K562 (cell line): ENCODE measurements around the gene C1orf21. TPM values are rescaled to one million over a fixed set of nuclear protein-coding genes. Genes with fewer than 3 reads are reported as not detected.
A peak's percentile ranks its signal among the peaks of the same experiment; 100 is the strongest.

ENCODE experiments used
- ATAC-seq: fragments of 200-7000 bp; cut with Tn5 transposase; 3 replicates; pipeline ENCODE4 v1.9.1; 2020; ENCODE audit warnings: moderate library complexity
- BruUV-seq: library from RNA; stranded (reverse); fragments of 400-500 nt; replicated peaks from 2 replicates; lab custom pipeline; 2021; lab: Mats Ljungman, UMichigan
- CTCF ChIA-PET: fragments of 300-600 bp; formaldehyde crosslinking; extraction: SDS; loops from one replicate; lab custom pipeline; 2021; ENCODE audit warnings: low intra/inter-chr PET ratio; lab: Yijun Ruan, JAX
- POLR2A ChIA-PET: fragments of 300-600, 350-650 bp; sonication (Branson Sonifier 250); formaldehyde crosslinking; extraction: SDS; loops from one replicate; lab custom pipeline; 2021; ENCODE audit warnings: antibody characterized with exemption, inconsistent platforms; lab: Yijun Ruan, JAX
- DNase-seq, 4 experiments: peaks; one replicate each; pipeline versions ENCODE4 v3.0.0 to v3.0.0-alpha.2; 2011 to 2018; ENCODE audit warnings: low spot score in 3 of 4, mixed read lengths in 3 of 4; ENCODE audit errors: extremely low read depth in 1 of 4
- FAIRE-seq: peaks from 2 replicates; lab custom pipeline; 2011; peaks lifted over from hg19 to GRCh38; lab: Jason Lieb, UNC
- H2AFZ ChIP-seq: 2 replicates; pipeline ENCODE4 v1.6.0; 2011; ENCODE audit warnings: low read depth, low read length, control low read depth, inconsistent platforms
- H3K27ac ChIP-seq: fragments of 200-600 bp; 3 replicates; pipeline ENCODE4 v1.8.0; 2011; ENCODE audit warnings: low read depth, mild to moderate bottlenecking, control low read depth, inconsistent platforms, low read length, moderate library complexity, mixed read lengths; ENCODE audit errors: extremely low read depth
- H3K27me3 ChIP-seq, 2 experiments: fragments of 300-600 bp in 1 of 2; 2 replicates in 1 of 2; 3 replicates in 1 of 2; pipeline versions ENCODE4 v1.6.0 to v1.8.0; 2011; ENCODE audit warnings: inconsistent platforms in 2 of 2, low read length in 2 of 2, mild to moderate bottlenecking in 1 of 2, mixed read lengths in 1 of 2, moderate library complexity in 1 of 2; ENCODE audit not compliant: control insufficient read depth in 2 of 2, insufficient read depth in 2 of 2
- H3K36me3 ChIP-seq: fragments of 300-600 bp; 3 replicates; pipeline ENCODE4 v1.8.0; 2011; ENCODE audit warnings: mild to moderate bottlenecking, low read length, inconsistent platforms; ENCODE audit not compliant: control insufficient read depth, insufficient read depth
- H3K4me1 ChIP-seq, 2 experiments: fragments of 200-600 bp in 1 of 2; replicated peaks in 1 of 2; 2 replicates in 1 of 2; 3 replicates in 1 of 2; pipeline versions ENCODE4 v1.5.1 to v1.8.0; 2011; ENCODE audit warnings: inconsistent platforms in 2 of 2, low read length in 2 of 2, mild to moderate bottlenecking in 1 of 2, mixed read lengths in 1 of 2, moderate library complexity in 1 of 2; ENCODE audit not compliant: control insufficient read depth in 2 of 2, insufficient read depth in 2 of 2
- H3K4me2 ChIP-seq: 2 replicates; pipeline ENCODE4 v1.6.1; 2011; ENCODE audit warnings: low read length, control low read depth, inconsistent platforms, mixed read lengths; ENCODE audit not compliant: insufficient read depth
- H3K4me3 ChIP-seq: fragments of 200-600 bp; sonication (generic), shearing (Covaris generic); 2 replicates; pipeline ENCODE4 v1.5.1; 2016; ENCODE audit warnings: control low read depth, inconsistent platforms
- H3K79me2 ChIP-seq: fragments of 200-600 bp; 3 replicates; pipeline ENCODE4 v1.8.0; 2011; ENCODE audit warnings: low read length, inconsistent platforms; ENCODE audit not compliant: control insufficient read depth, insufficient read depth
- H3K9ac ChIP-seq, 2 experiments: 2 replicates each; pipeline versions ENCODE4 v1.6.0 to v1.6.1; 2011; ENCODE audit warnings: low read depth in 2 of 2, low read length in 2 of 2, control low read depth in 1 of 2, inconsistent platforms in 1 of 2, mild to moderate bottlenecking in 1 of 2, mixed read lengths in 1 of 2; ENCODE audit not compliant: insufficient read depth in 1 of 2
- H3K9me1 ChIP-seq: one replicate; pipeline ENCODE4 v1.6.0; 2011; ENCODE audit warnings: inconsistent platforms, mild to moderate bottlenecking, low read length, moderate library complexity; ENCODE audit not compliant: control insufficient read depth, insufficient read depth
- H3K9me3 ChIP-seq: replicated peaks from 2 replicates; pipeline ENCODE4 v1.5.1; 2011; ENCODE audit warnings: low read depth, low read length, inconsistent platforms; ENCODE audit not compliant: control insufficient read depth, insufficient read depth
- H4K20me1 ChIP-seq: replicated peaks from 2 replicates; pipeline ENCODE4 v1.6.1; 2011; ENCODE audit warnings: low read length, inconsistent platforms, mixed read lengths; ENCODE audit not compliant: control insufficient read depth, insufficient read depth
- BRD4 ChIP-seq: fragments of 200-600 bp; sonication (generic); IDR thresholded peaks from 2 replicates; pipeline ENCODE4 v1.6.1; 2017; ENCODE audit warnings: inconsistent platforms
- FOXJ2 ChIP-seq: fragments of 200-800 bp; sonication (Bioruptor generic); IDR thresholded peaks from 2 replicates; pipeline ENCODE4 v1.6.1; 2016; ENCODE audit warnings: missing genetic modification characterization, missing compliant biosample characterization
- HEY1 ChIP-seq: fragments of 250-450 bp; sonication (Bioruptor Pico); IDR thresholded peaks from 2 replicates; pipeline ENCODE4 v1.5.0; 2020; ENCODE audit warnings: mild to moderate bottlenecking, moderate library complexity, borderline replicate concordance
- NKRF ChIP-seq: fragments of 450-650 bp; IDR thresholded peaks from 2 replicates; pipeline ENCODE4 v1.6.1; 2016; ENCODE audit warnings: borderline replicate concordance
- SIN3B ChIP-seq: fragments of 450-650 bp; IDR thresholded peaks from 2 replicates; pipeline ENCODE4 v1.6.1; 2017; ENCODE audit warnings: low read depth, mild to moderate bottlenecking, moderate library complexity
- SMC3 ChIP-seq: conservative IDR thresholded peaks from 2 replicates; pipeline ENCODE4 v1.6.1; 2011; ENCODE audit warnings: low read depth, low read length, improper control_type of control experiment; ENCODE audit not compliant: insufficient read depth
- TCF7 ChIP-seq: sonication (generic); IDR thresholded peaks from 2 replicates; pipeline ENCODE4 v1.6.1; 2016; ENCODE audit warnings: antibody characterized with exemption, borderline replicate concordance
- WHSC1 ChIP-seq: IDR thresholded peaks from one replicate; pipeline ENCODE4 v1.6.1; 2012; ENCODE audit warnings: low read length, control low read depth, inconsistent platforms
- ZBTB17 ChIP-seq: fragments of 450-650 bp; formaldehyde crosslinking; IDR thresholded peaks from 2 replicates; pipeline ENCODE4 v1.4.0; 2020; ENCODE audit warnings: mild to moderate bottlenecking
- ZFX ChIP-seq: sonication (generic); formaldehyde crosslinking; IDR thresholded peaks from 2 replicates; pipeline ENCODE4 v1.8.0; 2022; ENCODE audit warnings: mild to moderate bottlenecking, missing genetic modification reagents, moderate library complexity
- ZNF121 ChIP-seq: sonication (generic); formaldehyde crosslinking; conservative IDR thresholded peaks from 2 replicates; pipeline ENCODE4 v1.8.0; 2022; ENCODE audit warnings: missing genetic modification reagents
- ZNF347 ChIP-seq: fragments of 450-650 bp; formaldehyde crosslinking; IDR thresholded peaks from 2 replicates; pipeline ENCODE4 v1.4.0; 2020; ENCODE audit warnings: low read depth, mild to moderate bottlenecking, moderate library complexity
- ZNF75A ChIP-seq: fragments of 450-650 bp; formaldehyde crosslinking; IDR thresholded peaks from 2 replicates; pipeline ENCODE4 v1.4.0; 2020; ENCODE audit warnings: mild to moderate bottlenecking
- WGBS: fragments of 100-300 bp; shearing (Covaris generic); methylation state at CpG from one replicate; pipeline ENCODE4 v1.1.6; 2016; ENCODE audit warnings: low coverage, mixed read lengths; ENCODE audit not compliant: insufficient coverage; ENCODE audit errors: missing lambda C conversion rate; 5-methylcytosine and 5-hydroxymethylcytosine counted together
- in situ Hi-C: fragments of 300-500 bp; cut with MboI; formaldehyde crosslinking; loops from 4 replicates; pipeline ENCODE4 v1.15.0; 2018; ENCODE audit warnings: inconsistent platforms, mixed read lengths
- intact Hi-C: fragments of 100-400 bp; cut with micrococcal nuclease; formaldehyde crosslinking; loops from 2 replicates; pipeline ENCODE4 v1.14.2; 2022
- polyA plus RNA-seq, 8 experiments: library from polyadenylated mRNA; depleted of rRNA in 4 of 8; stranded (reverse) in 5 of 8; unstranded in 3 of 8; fragments of >200 nt; fragmentation: Nextera tagmentation in 2 of 8; fragmentation: Illumina TruSeq in 1 of 8; extraction: Ambion mirVana in 2 of 8; extraction: Trizol in 1 of 8; gene quantifications; 2 replicates each; pipeline versions ENCODE4 v1.2.1 to v1.2.3, GENCODE V29; 2011 to 2014; ENCODE audit warnings: inconsistent platforms in 1 of 8, missing spikeins in 1 of 8
- total RNA-seq, 7 experiments: library from RNA; depleted of rRNA in 6 of 7; stranded (reverse); fragments of >200 nt in 6 of 7; fragmentation: Illumina TruSeq in 2 of 7; extraction: Trizol in 2 of 7; gene quantifications; 2 replicates each; pipeline versions ENCODE4 v1.2.1 to v1.2.3, GENCODE V29; 2011 to 2021; ENCODE audit warnings: low replicate concordance in 1 of 7

The C1orf21 gene
- total and polyA plus RNA-seq, 9 of the 15 experiments (the other 6 are each of a cell fraction or from before 2014, with no cell fraction given), result under 0.01 to 0.31 (median 0.07) TPM

GRCh38 chr1:184379111-184379752 lies 7.6 kb upstream of the C1orf21 start:
- ChIA-PET POLR2A (interaction anchor here (0.6 to 1.0 kb wide), 2 partner anchors 16 to 292 kb away, joined by 3 to 5 read pairs; no protein-coding TSS in a partner anchor), CTCF (no interaction called here)
- TF ChIP-seq BRD4, result no peak
- TF ChIP-seq SMC3, result no peak
- no peak for TF ChIP-seq HEY1 (CRISPR knock-in tag)
- no peak for TF ChIP-seq ZBTB17
- no peak for TF ChIP-seq ZFX (CRISPR knock-in tag)
- no peak for TF ChIP-seq TCF7
- TF ChIP-seq NKRF, result no peak
- no peak for TF ChIP-seq SIN3B
- no peak for TF ChIP-seq ZNF75A
- TF ChIP-seq FOXJ2, result no peak
- no peak for TF ChIP-seq WHSC1
- TF ChIP-seq ZNF121 (CRISPR knock-in tag), result no peak
- TF ChIP-seq ZNF347 (CRISPR knock-in tag), result no peak
- in situ Hi-C loops (no loop called here), intact Hi-C loops (loop anchor here (10.0 kb wide), 1 partner anchor 286 kb away; no protein-coding TSS in a partner anchor)
- no peaks in the 10 kb centered on the region for H3K79me2 ChIP-seq
- peak; percentile 51; the same call in 2 of the 3 replicates for ATAC-seq
- H3K4me1 ChIP-seq, result no peaks in the 10 kb centered on the region
- H3K9ac ChIP-seq, result no peak overlapping the region
- FAIRE-seq, result no peak
- no peaks in the 10 kb centered on the region for H3K9me1 ChIP-seq
- H3K4me3 ChIP-seq, result no peak overlapping the region
- peaks cover 0 to 8% of the 10 kb centered on the region in 2 experiments; a peak in 3 of 5 replicates for H3K27me3 ChIP-seq
- no peaks in the 10 kb centered on the region for H3K36me3 ChIP-seq
- H3K27ac ChIP-seq, result no peak overlapping the region
- 1% methylated on average over 6 of the region's 6 CpGs for WGBS
- no peaks in the 10 kb centered on the region for H4K20me1 ChIP-seq
- no peak overlapping the region for H2AFZ ChIP-seq
- no peaks in the 10 kb centered on the region for H3K9me3 ChIP-seq
- no peak overlapping the region for H3K4me2 ChIP-seq
- peak in 1 of 4 experiments; percentile 7 for DNase-seq
- BruUV-seq, result no TSS peak
